ENCODE data around the gene TNRC6A. TPM values are rescaled to one million over a fixed set of nuclear protein-coding genes. Genes with fewer than 3 reads are reported as not detected.

The TNRC6A gene
- total and polyA plus RNA-seq, 9 of the 15 experiments (the other 6 are each of a cell fraction or from before 2014, with no cell fraction given): 3.4 to 32.1 (median 26.6) TPM

GRCh38 chr16:24737391-24737871 lies 8.0 kb downstream of the TNRC6A start (continued):
- TF ChIP-seq, protein P1, sequence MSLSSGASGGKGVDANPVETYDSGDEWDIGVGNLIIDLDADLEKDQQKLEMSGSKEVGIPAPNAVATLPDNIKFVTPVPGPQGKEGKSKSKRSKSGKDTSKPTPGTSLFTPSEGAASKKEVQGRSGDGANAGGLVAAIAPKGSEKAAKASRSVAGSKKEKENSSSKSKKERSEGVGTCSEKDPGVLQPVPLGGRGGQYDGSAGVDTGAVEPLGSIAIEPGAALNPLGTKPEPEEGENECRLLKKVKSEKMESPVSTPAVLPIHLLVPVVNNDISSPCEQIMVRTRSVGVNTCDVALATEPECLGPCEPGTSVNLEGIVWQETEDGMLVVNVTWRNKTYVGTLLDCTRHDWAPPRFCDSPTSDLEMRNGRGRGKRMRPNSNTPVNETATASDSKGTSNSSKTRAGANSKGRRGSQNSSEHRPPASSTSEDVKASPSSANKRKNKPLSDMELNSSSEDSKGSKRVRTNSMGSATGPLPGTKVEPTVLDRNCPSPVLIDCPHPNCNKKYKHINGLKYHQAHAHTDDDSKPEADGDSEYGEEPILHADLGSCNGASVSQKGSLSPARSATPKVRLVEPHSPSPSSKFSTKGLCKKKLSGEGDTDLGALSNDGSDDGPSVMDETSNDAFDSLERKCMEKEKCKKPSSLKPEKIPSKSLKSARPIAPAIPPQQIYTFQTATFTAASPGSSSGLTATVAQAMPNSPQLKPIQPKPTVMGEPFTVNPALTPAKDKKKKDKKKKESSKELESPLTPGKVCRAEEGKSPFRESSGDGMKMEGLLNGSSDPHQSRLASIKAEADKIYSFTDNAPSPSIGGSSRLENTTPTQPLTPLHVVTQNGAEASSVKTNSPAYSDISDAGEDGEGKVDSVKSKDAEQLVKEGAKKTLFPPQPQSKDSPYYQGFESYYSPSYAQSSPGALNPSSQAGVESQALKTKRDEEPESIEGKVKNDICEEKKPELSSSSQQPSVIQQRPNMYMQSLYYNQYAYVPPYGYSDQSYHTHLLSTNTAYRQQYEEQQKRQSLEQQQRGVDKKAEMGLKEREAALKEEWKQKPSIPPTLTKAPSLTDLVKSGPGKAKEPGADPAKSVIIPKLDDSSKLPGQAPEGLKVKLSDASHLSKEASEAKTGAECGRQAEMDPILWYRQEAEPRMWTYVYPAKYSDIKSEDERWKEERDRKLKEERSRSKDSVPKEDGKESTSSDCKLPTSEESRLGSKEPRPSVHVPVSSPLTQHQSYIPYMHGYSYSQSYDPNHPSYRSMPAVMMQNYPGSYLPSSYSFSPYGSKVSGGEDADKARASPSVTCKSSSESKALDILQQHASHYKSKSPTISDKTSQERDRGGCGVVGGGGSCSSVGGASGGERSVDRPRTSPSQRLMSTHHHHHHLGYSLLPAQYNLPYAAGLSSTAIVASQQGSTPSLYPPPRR (CRISPR knock-in tag; IDR thresholded peaks at IDR 0.05; ENCODE audit: borderline replicate concordance): no peak
- peak; percentile 60; the same call in 1 of the 2 replicates for TF ChIP-seq MAFK (IDR thresholded peaks at IDR 0.05; ENCODE audit: low read length)
- peak; percentile 40; the same call in 1 of the 2 replicates for TF ChIP-seq JUND (IDR thresholded peaks at IDR 0.05; ENCODE audit: borderline replicate concordance, low read depth, low read length)
- no peak for TF ChIP-seq JUND (tag; IDR thresholded peaks at IDR 0.05; ENCODE audit: borderline replicate concordance, low read depth, low read length)
- TF ChIP-seq RBFOX2 (IDR thresholded peaks at IDR 0.05; ENCODE audit: low read depth, low read length): 0 out of 2 replicates have a peak, but pooled peaks have one; percentile 5
- TF ChIP-seq CSDE1 (IDR thresholded peaks at IDR 0.05): no peak
- no peak for TF ChIP-seq CHD2 (IDR thresholded peaks at IDR 0.05; ENCODE audit: low read depth, low read length)
- peak; percentile 87 for TF ChIP-seq C11orf30 (IDR thresholded peaks at IDR 0.05; ENCODE audit: low read depth)
- TF ChIP-seq POLR2AphosphoS5 (IDR thresholded peaks at IDR 0.05; ENCODE audit: control insufficient read depth, insufficient read depth, low read depth, low read length): no peak
- TF ChIP-seq, protein P2, sequence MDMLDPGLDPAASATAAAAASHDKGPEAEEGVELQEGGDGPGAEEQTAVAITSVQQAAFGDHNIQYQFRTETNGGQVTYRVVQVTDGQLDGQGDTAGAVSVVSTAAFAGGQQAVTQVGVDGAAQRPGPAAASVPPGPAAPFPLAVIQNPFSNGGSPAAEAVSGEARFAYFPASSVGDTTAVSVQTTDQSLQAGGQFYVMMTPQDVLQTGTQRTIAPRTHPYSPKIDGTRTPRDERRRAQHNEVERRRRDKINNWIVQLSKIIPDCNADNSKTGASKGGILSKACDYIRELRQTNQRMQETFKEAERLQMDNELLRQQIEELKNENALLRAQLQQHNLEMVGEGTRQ (CRISPR knock-in tag; IDR thresholded peaks at IDR 0.05): no peak
- TF ChIP-seq TEAD4 (IDR thresholded peaks at IDR 0.05; ENCODE audit: low read length): 0 out of 2 replicates have a peak, but pooled peaks have one; percentile 17
- TF ChIP-seq TEAD4 (CRISPR knock-in tag; IDR thresholded peaks at IDR 0.05; ENCODE audit: borderline replicate concordance): no peak
- peak; percentile 90 for TF ChIP-seq ZNF316 (IDR thresholded peaks at IDR 0.05)
- TF ChIP-seq GTF2E2 (tag; IDR thresholded peaks at IDR 0.05): no peak
- TF ChIP-seq ZNF124 (CRISPR knock-in tag; IDR thresholded peaks at IDR 0.05): no peak
- TF ChIP-seq NFE2 (IDR thresholded peaks at IDR 0.05; ENCODE audit: low read depth): peak; percentile 84
